Peyer's patch (tissue), 4 donors: Measurements from ENCODE around the gene GRM1. TPM values are rescaled to one million over a fixed set of nuclear protein-coding genes. Genes with fewer than 3 reads are reported as not detected.

Source experiments
- DNase-seq, 3 donors: peaks; one replicate each; pipeline ENCODE4 v3.0.0-alpha.2; 2017 to 2019
- H3K27ac ChIP-seq, 4 donors: fragments of 200-600 bp; sonication (generic); one replicate each; pipeline ENCODE4 v1.5.1; 2016 to 2019
- H3K27me3 ChIP-seq, 2 donors: fragments of 200-600 bp; sonication (generic); one replicate each; pipeline ENCODE4 v1.5.1; 2019
- H3K36me3 ChIP-seq, 3 donors: fragments of 200-600 bp; sonication (generic); one replicate each; pipeline ENCODE4 v1.5.1; 2016 to 2019
- H3K4me1 ChIP-seq, 4 donors: fragments of 200-600 bp; sonication (generic); one replicate each; pipeline ENCODE4 v1.5.1; 2016 to 2019
- H3K4me3 ChIP-seq, 4 donors: fragments of 200-600 bp; sonication (generic); 1 replicate in 3 of 4; 2 replicates in 1 of 4; pipeline ENCODE4 v1.5.1; 2016 to 2019; ENCODE audit warnings: mild to moderate bottlenecking in 1 of 4
- H3K9me3 ChIP-seq, 4 donors: fragments of 200-600 bp; sonication (generic); one replicate each; pipeline ENCODE4 v1.5.1; 2016 to 2019; ENCODE audit warnings: mild to moderate bottlenecking in 1 of 4
- POLR2A ChIP-seq, 2 donors: fragments of 450-650 bp; IDR thresholded peaks; one replicate each; pipeline ENCODE4 v1.5.1; 2017; ENCODE audit warnings: antibody characterized with exemption in 2 of 2, mild to moderate bottlenecking in 2 of 2, moderate library complexity in 2 of 2
- total RNA-seq, 4 donors: library from RNA; depleted of rRNA; stranded (reverse); fragments of >200 nt; gene quantifications; one replicate each; pipeline ENCODE4 v1.1.0, GENCODE V29; 2016
- TF ChIP-seq, protein P1 (sequence below), 6 experiments: fragments of 450-650 bp in 4 of 6; fragments of 200-600 bp in 2 of 6; sonication (generic) in 1 of 6; IDR thresholded peaks; one replicate each; pipeline ENCODE4 v1.5.1; 2017 to 2019; ENCODE audit warnings: antibody characterized with exemption in 6 of 6, mild to moderate bottlenecking in 3 of 6, moderate library complexity in 1 of 6

The GRM1 gene
- total RNA-seq, 4 donors from 2014 or later = not detected

DNA sequence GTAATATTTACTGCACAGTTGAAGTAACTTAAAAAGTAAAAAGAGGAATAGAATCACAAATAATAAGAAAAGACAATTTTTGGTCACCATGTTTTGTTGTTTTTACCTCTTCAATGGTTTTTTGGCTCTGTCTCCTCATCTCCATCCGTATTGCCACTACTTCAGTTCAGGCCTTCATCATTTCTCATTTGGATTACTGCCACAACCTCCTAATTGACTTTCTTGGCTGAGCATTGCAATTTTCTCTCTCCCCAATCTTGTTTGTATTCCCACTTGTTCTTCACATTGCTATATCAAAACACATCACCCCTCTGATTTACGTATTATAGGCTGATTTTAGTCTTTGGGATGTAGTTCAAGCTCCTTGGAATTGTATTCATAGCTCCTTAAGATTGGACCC lies 161.7 kb downstream of the GRM1 start:
- Histone ChIP-seq H3K4me1 (no peaks in the 10 kb centered on the region), H3K27ac (no peak overlapping the region), H3K36me3 (no peaks in the 10 kb centered on the region), H3K4me3 (no peak overlapping the region), H3K27me3 (no peaks in the 10 kb centered on the region), H3K9me3 (no peaks in the 10 kb centered on the region)
- TF ChIP-seq POLR2A (IDR thresholded peaks at IDR 0.05) = no peak
- TF ChIP-seq, protein P1, sequence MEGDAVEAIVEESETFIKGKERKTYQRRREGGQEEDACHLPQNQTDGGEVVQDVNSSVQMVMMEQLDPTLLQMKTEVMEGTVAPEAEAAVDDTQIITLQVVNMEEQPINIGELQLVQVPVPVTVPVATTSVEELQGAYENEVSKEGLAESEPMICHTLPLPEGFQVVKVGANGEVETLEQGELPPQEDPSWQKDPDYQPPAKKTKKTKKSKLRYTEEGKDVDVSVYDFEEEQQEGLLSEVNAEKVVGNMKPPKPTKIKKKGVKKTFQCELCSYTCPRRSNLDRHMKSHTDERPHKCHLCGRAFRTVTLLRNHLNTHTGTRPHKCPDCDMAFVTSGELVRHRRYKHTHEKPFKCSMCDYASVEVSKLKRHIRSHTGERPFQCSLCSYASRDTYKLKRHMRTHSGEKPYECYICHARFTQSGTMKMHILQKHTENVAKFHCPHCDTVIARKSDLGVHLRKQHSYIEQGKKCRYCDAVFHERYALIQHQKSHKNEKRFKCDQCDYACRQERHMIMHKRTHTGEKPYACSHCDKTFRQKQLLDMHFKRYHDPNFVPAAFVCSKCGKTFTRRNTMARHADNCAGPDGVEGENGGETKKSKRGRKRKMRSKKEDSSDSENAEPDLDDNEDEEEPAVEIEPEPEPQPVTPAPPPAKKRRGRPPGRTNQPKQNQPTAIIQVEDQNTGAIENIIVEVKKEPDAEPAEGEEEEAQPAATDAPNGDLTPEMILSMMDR (IDR thresholded peaks at IDR 0.05) = no peak
- DNase-seq = no peak

DNA sequence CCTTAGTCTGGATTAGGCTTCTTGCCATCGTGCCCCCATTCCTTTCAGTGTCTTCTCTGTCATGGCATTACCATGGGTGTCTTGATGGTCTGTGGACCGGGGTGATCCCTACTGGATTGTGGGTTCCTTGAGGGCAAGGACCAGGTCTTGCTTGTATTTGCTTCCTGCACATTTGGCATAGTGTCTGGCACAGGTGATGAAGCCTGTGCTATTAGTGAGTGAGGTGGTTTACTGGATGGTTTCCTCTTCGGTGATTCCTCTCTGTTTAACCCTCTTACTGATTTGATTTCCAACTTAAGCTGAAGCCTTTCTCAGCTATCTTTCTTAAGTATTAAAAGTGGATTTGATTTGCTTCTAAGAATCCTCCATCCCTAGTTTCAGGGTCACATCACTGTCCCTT lies 162.3 kb downstream of the GRM1 start:
- H3K27ac ChIP-seq = no peak overlapping the region
- no peaks in the 10 kb centered on the region for H3K27me3 ChIP-seq
- H3K36me3 ChIP-seq = no peaks in the 10 kb centered on the region
- H3K4me1 ChIP-seq = no peaks in the 10 kb centered on the region
- no peak for DNase-seq
- TF ChIP-seq, protein P1 (IDR thresholded peaks at IDR 0.05) = no peak
- TF ChIP-seq POLR2A (IDR thresholded peaks at IDR 0.05) = no peak
- H3K9me3 ChIP-seq = no peaks in the 10 kb centered on the region
- H3K4me3 ChIP-seq = no peak overlapping the region

DNA sequence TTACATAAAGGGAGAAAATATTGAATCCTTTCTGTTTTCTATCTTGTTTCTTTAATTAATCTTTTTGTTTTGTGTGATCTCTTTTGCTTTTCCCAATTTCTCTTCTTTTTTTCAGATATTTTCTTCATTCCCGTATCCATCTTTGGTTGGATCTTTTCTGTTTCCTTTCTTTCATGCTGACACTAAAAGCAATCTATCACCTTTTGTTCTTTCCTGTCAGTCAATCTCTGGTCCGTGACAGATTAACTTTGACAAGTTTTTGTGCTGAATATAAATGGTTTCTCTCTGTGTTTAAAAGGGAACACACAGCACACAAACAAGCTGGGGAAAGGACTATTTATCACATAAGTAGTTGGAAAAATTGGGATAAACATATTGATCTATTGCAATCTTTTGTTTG lies 162.8 kb downstream of the GRM1 start:
- DNase-seq = no peak
- no peaks in the 10 kb centered on the region for H3K4me1 ChIP-seq
- no peaks in the 10 kb centered on the region for H3K9me3 ChIP-seq
- no peaks in the 10 kb centered on the region for H3K36me3 ChIP-seq
- no peaks in the 10 kb centered on the region for H3K27me3 ChIP-seq
- H3K27ac ChIP-seq = no peak overlapping the region
- H3K4me3 ChIP-seq = no peak overlapping the region
- TF ChIP-seq, protein P1 (IDR thresholded peaks at IDR 0.05) = no peak
- TF ChIP-seq POLR2A (IDR thresholded peaks at IDR 0.05) = no peak

DNA sequence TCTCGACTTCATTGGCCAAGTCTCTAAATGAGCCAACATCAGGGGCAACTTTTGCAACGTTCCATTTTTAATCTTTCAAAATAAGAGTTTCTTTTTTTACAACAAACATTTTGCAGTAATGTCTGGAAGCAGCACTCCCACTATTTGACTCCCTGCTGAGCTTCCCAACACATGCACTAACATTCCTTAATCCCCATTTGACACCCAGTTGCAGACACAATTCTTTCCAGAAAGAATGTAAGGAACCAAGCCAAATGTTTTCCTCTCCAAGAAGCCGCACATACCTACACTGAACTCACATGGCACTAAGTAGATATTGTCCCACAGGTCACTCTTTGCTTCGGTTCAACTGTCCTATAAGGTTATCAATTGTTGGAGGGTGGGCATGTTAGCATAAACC lies 165.6 kb downstream of the GRM1 start:
- H3K27ac ChIP-seq = no peak overlapping the region
- TF ChIP-seq, protein P1 (IDR thresholded peaks at IDR 0.05) = no peak
- no peak for TF ChIP-seq POLR2A (IDR thresholded peaks at IDR 0.05)
- no peaks in the 10 kb centered on the region for H3K27me3 ChIP-seq
- H3K9me3 ChIP-seq = no peaks in the 10 kb centered on the region
- H3K36me3 ChIP-seq = no peaks in the 10 kb centered on the region
- DNase-seq = no peak
- no peak overlapping the region for H3K4me3 ChIP-seq
- no peaks in the 10 kb centered on the region for H3K4me1 ChIP-seq

DNA sequence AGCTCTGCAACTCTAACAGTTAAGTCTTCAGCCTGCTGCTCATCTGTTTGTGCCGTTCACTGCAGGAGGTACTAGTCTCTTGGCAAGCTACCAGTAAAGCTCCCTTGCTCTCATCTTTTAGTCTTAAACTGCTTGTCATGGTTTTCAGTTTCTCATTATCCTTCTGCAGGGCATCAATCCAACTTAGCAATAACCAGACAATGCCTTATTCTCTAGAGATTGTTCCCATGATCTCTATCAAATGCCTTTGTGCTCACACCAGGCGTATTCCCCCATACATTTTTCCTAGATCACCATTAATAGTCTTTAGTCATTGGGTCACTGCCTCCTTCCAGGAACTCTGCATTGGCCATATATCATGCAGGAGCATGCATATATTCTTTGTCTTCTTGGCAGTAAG lies 171.3 kb downstream of the GRM1 start:
- Histone ChIP-seq H3K4me3 (no peak overlapping the region), H3K36me3 (no peaks in the 10 kb centered on the region), H3K27me3 (no peaks in the 10 kb centered on the region), H3K9me3 (no peaks in the 10 kb centered on the region), H3K27ac (no peak overlapping the region), H3K4me1 (no peaks in the 10 kb centered on the region)
- no peak for DNase-seq
- TF ChIP-seq POLR2A (IDR thresholded peaks at IDR 0.05) = no peak
- TF ChIP-seq, protein P1 (IDR thresholded peaks at IDR 0.05) = no peak

DNA sequence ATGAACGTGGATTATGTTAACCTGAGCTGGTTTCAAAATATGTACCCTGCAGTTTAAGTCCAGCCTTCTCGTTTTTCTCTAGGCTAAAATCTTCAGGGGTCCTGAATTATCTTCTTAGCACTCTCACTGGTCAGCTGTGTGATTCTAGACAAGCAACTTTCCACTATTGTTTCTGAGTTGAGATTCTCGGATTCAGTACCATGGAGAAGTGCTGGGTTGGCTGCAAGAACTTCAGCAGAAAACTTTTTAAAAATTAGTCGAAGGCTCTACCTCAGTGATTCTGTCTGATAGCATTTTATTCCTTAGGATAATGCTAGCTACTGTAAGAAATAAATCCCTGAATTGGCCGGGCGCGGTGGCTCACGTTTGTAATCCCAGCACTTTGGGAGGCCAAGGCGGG lies 173.7 kb downstream of the GRM1 start:
- H3K4me1 ChIP-seq = no peaks in the 10 kb centered on the region
- H3K4me3 ChIP-seq = no peak overlapping the region
- TF ChIP-seq POLR2A (IDR thresholded peaks at IDR 0.05) = no peak
- TF ChIP-seq, protein P1 (IDR thresholded peaks at IDR 0.05) = no peak
- H3K36me3 ChIP-seq = no peaks in the 10 kb centered on the region
- H3K27ac ChIP-seq = no peak overlapping the region
- H3K9me3 ChIP-seq = no peaks in the 10 kb centered on the region
- H3K27me3 ChIP-seq = no peaks in the 10 kb centered on the region
- no peak for DNase-seq
